SH-SY5Y (cell line): ENCODE results near the gene ZSCAN25.

Experiments used
- GATA2 ChIP-seq: IDR thresholded peaks from 2 replicates; pipeline ENCODE4 v1.6.1; 2011; ENCODE audit warnings: mild to moderate bottlenecking, low read depth, low read length
- GATA3 ChIP-seq: IDR thresholded peaks from 2 replicates; pipeline ENCODE4 v1.6.1; 2011; ENCODE audit warnings: low read depth, mild to moderate bottlenecking, low read length, moderate library complexity

GRCh38 chr7:99623702-99624447 is 7.1 kb downstream of the ZSCAN25 start:
- TF ChIP-seq GATA3 (no peak), GATA2 (no peak)
